H9 (cell line): ENCODE data around the gene KRTAP16-1. TPM values are rescaled to one million over a fixed set of nuclear protein-coding genes. Genes with fewer than 3 reads are reported as not detected.

Source experiments
- DNase-seq: peaks from one replicate; pipeline ENCODE4 v3.0.0-alpha.2; 2017
- H2AFZ ChIP-seq: one replicate; pipeline ENCODE4 v1.6.1; 2013; ENCODE audit warnings: mild to moderate bottlenecking, low read length, control low read depth, moderate library complexity
- H2AK5ac ChIP-seq: 2 replicates; pipeline ENCODE4 v1.6.1; 2013; ENCODE audit warnings: low read length, control low read depth, mixed read lengths; ENCODE audit not compliant: insufficient read length
- H2BK120ac ChIP-seq: one replicate; pipeline ENCODE4 v1.6.1; 2013; ENCODE audit warnings: low read depth, mild to moderate bottlenecking, low read length, control low read depth, inconsistent platforms; ENCODE audit not compliant: poor library complexity, severe bottlenecking
- H2BK12ac ChIP-seq: 2 replicates; pipeline ENCODE4 v1.6.1; 2013; ENCODE audit warnings: low read length, control low read depth, mixed read lengths, low read depth; ENCODE audit not compliant: insufficient read length
- H2BK15ac ChIP-seq: 2 replicates; pipeline ENCODE4 v1.6.1; 2013; ENCODE audit warnings: low read depth, low read length, control low read depth
- H2BK20ac ChIP-seq: one replicate; pipeline ENCODE4 v1.6.1; 2013; ENCODE audit warnings: low read depth, mild to moderate bottlenecking, low read length, control low read depth, inconsistent platforms; ENCODE audit not compliant: poor library complexity, severe bottlenecking
- H2BK5ac ChIP-seq: 2 replicates; pipeline ENCODE4 v1.6.1; 2013; ENCODE audit warnings: low read length, control low read depth, mixed read lengths; ENCODE audit not compliant: insufficient read length
- H3K14ac ChIP-seq: 2 replicates; pipeline ENCODE4 v1.6.1; 2013; ENCODE audit warnings: low read length, control low read depth; ENCODE audit not compliant: insufficient read depth
- H3K18ac ChIP-seq: 2 replicates; pipeline ENCODE4 v1.6.1; 2013; ENCODE audit warnings: low read depth, mild to moderate bottlenecking, mixed read lengths, low read length, control low read depth; ENCODE audit not compliant: insufficient read length
- H3K23ac ChIP-seq: 2 replicates; pipeline ENCODE4 v1.6.1; 2013; ENCODE audit warnings: low read length, control low read depth, mixed read lengths, low read depth; ENCODE audit not compliant: insufficient read length
- H3K23me2 ChIP-seq: 2 replicates; pipeline ENCODE4 v1.6.1; 2013; ENCODE audit warnings: low read depth, mild to moderate bottlenecking, mixed read lengths, low read length, control low read depth; ENCODE audit not compliant: insufficient read length, poor library complexity, severe bottlenecking
- H3K27ac ChIP-seq: 2 replicates; pipeline ENCODE4 v1.5.1; 2013; ENCODE audit warnings: low read length, control low read depth, mixed read lengths, low read depth; ENCODE audit not compliant: insufficient read length
- H3K27me3 ChIP-seq: 2 replicates; pipeline ENCODE4 v1.6.1; 2013; ENCODE audit warnings: low read length, control low read depth, inconsistent platforms; ENCODE audit not compliant: insufficient read depth
- H3K4ac ChIP-seq: 2 replicates; pipeline ENCODE4 v1.6.1; 2013; ENCODE audit warnings: low read depth, mild to moderate bottlenecking, control low read depth, inconsistent platforms, low read length, moderate library complexity
- H3K4me1 ChIP-seq: 2 replicates; pipeline ENCODE4 v1.6.1; 2013; ENCODE audit warnings: low read length, control low read depth, inconsistent platforms; ENCODE audit not compliant: insufficient read depth
- H3K4me2 ChIP-seq: 2 replicates; pipeline ENCODE4 v1.6.1; 2013; ENCODE audit warnings: low read length, control low read depth, mixed read lengths; ENCODE audit not compliant: insufficient read length, insufficient read depth
- H3K56ac ChIP-seq: 2 replicates; pipeline ENCODE4 v1.6.1; 2013; ENCODE audit warnings: low read depth, mild to moderate bottlenecking, mixed read lengths, low read length, control low read depth; ENCODE audit not compliant: insufficient read length
- H3K79me1 ChIP-seq: 2 replicates; pipeline ENCODE4 v1.6.1; 2013; ENCODE audit warnings: low read depth, mild to moderate bottlenecking, moderate library complexity, low read length, control low read depth, inconsistent platforms; ENCODE audit not compliant: insufficient read depth, poor library complexity, severe bottlenecking
- H3K79me2 ChIP-seq: 2 replicates; pipeline ENCODE4 v1.6.1; 2013; ENCODE audit warnings: low read length, control low read depth, inconsistent platforms; ENCODE audit not compliant: insufficient read depth
- H3K9ac ChIP-seq: 2 replicates; pipeline ENCODE4 v1.6.1; 2013; ENCODE audit warnings: low read length, control low read depth, mixed read lengths; ENCODE audit not compliant: insufficient read length; ENCODE audit errors: extremely low read depth
- H3K9me3 ChIP-seq: one replicate; pipeline ENCODE4 v1.6.1; 2013; ENCODE audit warnings: low read depth, low read length, inconsistent platforms; ENCODE audit not compliant: control insufficient read depth
- H3T11ph ChIP-seq: one replicate; pipeline ENCODE4 v1.6.1; 2013; ENCODE audit warnings: mild to moderate bottlenecking, low read length, control low read depth, inconsistent platforms
- H4K20me1 ChIP-seq: one replicate; pipeline ENCODE4 v1.6.1; 2013; ENCODE audit not compliant: control insufficient read depth, insufficient read length, insufficient read depth
- H4K5ac ChIP-seq: 2 replicates; pipeline ENCODE4 v1.6.1; 2013; ENCODE audit warnings: low read depth, mild to moderate bottlenecking, mixed read lengths, low read length, control low read depth; ENCODE audit not compliant: insufficient read length
- H4K8ac ChIP-seq: replicated peaks from 2 replicates; pipeline ENCODE4 v1.6.1; 2013; ENCODE audit warnings: low read length, control low read depth, mixed read lengths, low read depth; ENCODE audit not compliant: insufficient read length
- H4K91ac ChIP-seq: 2 replicates; pipeline ENCODE4 v1.6.1; 2013; ENCODE audit warnings: low read depth, mild to moderate bottlenecking, moderate library complexity, mixed read lengths, low read length, control low read depth; ENCODE audit not compliant: insufficient read length
- H3K27ac Mint-ChIP-seq, 3 experiments: 2 replicates in 2 of 3; 3 replicates in 1 of 3; pipeline ENCODE4 v1.8.0; 2020 to 2021; ENCODE audit warnings: mixed read lengths in 3 of 3, mild to moderate bottlenecking in 1 of 3, moderate library complexity in 1 of 3
- H3K27me3 Mint-ChIP-seq: 2 replicates; pipeline ENCODE4 v1.8.0; 2021; ENCODE audit warnings: low read depth, mild to moderate bottlenecking, moderate library complexity, mixed read lengths
- H3K36me3 Mint-ChIP-seq, 3 experiments: 2 replicates in 2 of 3; 3 replicates in 1 of 3; pipeline ENCODE4 v1.8.0; 2020 to 2021; ENCODE audit warnings: low read depth in 3 of 3, mixed read lengths in 3 of 3; ENCODE audit not compliant: insufficient read depth in 1 of 3
- H3K4me1 Mint-ChIP-seq, 2 experiments: 2 replicates each; pipeline ENCODE4 v1.8.0; 2020; ENCODE audit warnings: mixed read lengths in 2 of 2
- H3K4me3 Mint-ChIP-seq, 2 experiments: 2 replicates in 1 of 2; 3 replicates in 1 of 2; pipeline ENCODE4 v1.8.0; 2020 to 2021; ENCODE audit warnings: mild to moderate bottlenecking in 2 of 2, mixed read lengths in 2 of 2, moderate library complexity in 1 of 2
- H3K9me3 Mint-ChIP-seq, 2 experiments: 2 replicates in 1 of 2; 3 replicates in 1 of 2; pipeline ENCODE4 v1.8.0; 2020; ENCODE audit warnings: mild to moderate bottlenecking in 2 of 2, mixed read lengths in 2 of 2, moderate library complexity in 1 of 2
- WGBS: extraction: QIAGEN DNeasy Blood & Tissue Kit; methylation state at CpG from one replicate; pipeline ENCODE4 v1.1.7; 2013; ENCODE audit warnings: missing lambda C conversion rate, low lambda C conversion rate, mixed read lengths; ENCODE audit not compliant: insufficient read length; ENCODE audit errors: extremely low coverage; 5-methylcytosine and 5-hydroxymethylcytosine counted together
- total RNA-seq: library from RNA; stranded (reverse); gene quantifications from 2 replicates; pipeline ENCODE4 v1.2.1, GENCODE V29; 2021
- TF ChIP-seq, protein P1 (sequence below): fragments of 200-600 bp; sonication (generic); conservative IDR thresholded peaks from 3 replicates; pipeline ENCODE4 v1.8.0; 2021; ENCODE audit warnings: antibody characterized with exemption, mild to moderate bottlenecking

The KRTAP16-1 gene
- total RNA-seq, 1 experiment from 2014 or later, result not detected

DNA sequence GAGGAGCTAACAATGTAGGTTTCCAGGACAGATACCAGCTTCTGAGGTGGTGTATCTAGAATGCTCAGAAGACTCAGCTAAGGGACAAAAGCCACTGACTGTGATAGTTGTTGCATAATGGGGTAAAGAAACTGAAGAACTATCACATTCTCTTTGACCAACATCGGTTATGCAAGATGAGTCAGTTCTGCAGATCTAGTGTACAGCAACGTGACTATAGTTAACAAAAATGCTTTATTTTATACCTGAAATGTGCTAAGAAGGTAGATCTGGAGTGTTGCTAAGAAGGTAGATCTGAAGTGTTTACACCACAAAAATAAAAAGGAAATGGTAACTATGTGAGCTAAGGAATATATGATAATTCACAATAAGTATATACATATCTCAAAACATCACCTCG is 41.4 kb downstream of the KRTAP16-1 start:
- Mint-ChIP-seq H3K27me3 (peaks cover 5% of the 10 kb centered on the region), H3K4me3 (no peak overlapping the region), H3K36me3 (no peaks in the 10 kb centered on the region), H3K4me1 (no peaks in the 10 kb centered on the region; a peak in 1 of 4 replicates), H3K9me3 (no peaks in the 10 kb centered on the region), H3K27ac (no peak overlapping the region)
- no peak overlapping the region for H2BK20ac ChIP-seq
- no peaks in the 10 kb centered on the region for H3K4me1 ChIP-seq
- no peak overlapping the region for H3K4me2 ChIP-seq
- H4K91ac ChIP-seq, result no peak overlapping the region
- H2BK120ac ChIP-seq, result no peak overlapping the region
- no peak overlapping the region for H3K14ac ChIP-seq
- no peak overlapping the region for H2BK12ac ChIP-seq
- H3K23ac ChIP-seq, result no peak overlapping the region
- no peak overlapping the region for H2BK5ac ChIP-seq
- H3K9ac ChIP-seq, result no peak overlapping the region
- H3K27ac ChIP-seq, result no peak overlapping the region
- no peak overlapping the region for H2AFZ ChIP-seq
- H3K18ac ChIP-seq, result no peak overlapping the region
- no peaks in the 10 kb centered on the region for H3K27me3 ChIP-seq
- no peaks in the 10 kb centered on the region for H3K79me2 ChIP-seq
- H4K20me1 ChIP-seq, result no peaks in the 10 kb centered on the region
- no peaks in the 10 kb centered on the region for H3K79me1 ChIP-seq
- H2BK15ac ChIP-seq, result no peak overlapping the region
- H4K5ac ChIP-seq, result no peak overlapping the region
- DNase-seq, result no peak
- H3K4ac ChIP-seq, result no peak overlapping the region
- WGBS, result no CpG with 5 or more reads among the region's 3 CpGs
- H3T11ph ChIP-seq, result no peak overlapping the region
- TF ChIP-seq, protein P1, sequence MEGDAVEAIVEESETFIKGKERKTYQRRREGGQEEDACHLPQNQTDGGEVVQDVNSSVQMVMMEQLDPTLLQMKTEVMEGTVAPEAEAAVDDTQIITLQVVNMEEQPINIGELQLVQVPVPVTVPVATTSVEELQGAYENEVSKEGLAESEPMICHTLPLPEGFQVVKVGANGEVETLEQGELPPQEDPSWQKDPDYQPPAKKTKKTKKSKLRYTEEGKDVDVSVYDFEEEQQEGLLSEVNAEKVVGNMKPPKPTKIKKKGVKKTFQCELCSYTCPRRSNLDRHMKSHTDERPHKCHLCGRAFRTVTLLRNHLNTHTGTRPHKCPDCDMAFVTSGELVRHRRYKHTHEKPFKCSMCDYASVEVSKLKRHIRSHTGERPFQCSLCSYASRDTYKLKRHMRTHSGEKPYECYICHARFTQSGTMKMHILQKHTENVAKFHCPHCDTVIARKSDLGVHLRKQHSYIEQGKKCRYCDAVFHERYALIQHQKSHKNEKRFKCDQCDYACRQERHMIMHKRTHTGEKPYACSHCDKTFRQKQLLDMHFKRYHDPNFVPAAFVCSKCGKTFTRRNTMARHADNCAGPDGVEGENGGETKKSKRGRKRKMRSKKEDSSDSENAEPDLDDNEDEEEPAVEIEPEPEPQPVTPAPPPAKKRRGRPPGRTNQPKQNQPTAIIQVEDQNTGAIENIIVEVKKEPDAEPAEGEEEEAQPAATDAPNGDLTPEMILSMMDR, result no peak
- no peaks in the 10 kb centered on the region for H3K23me2 ChIP-seq
- H4K8ac ChIP-seq, result no peak overlapping the region
- no peak overlapping the region for H2AK5ac ChIP-seq
- no peaks in the 10 kb centered on the region for H3K9me3 ChIP-seq
- no peak overlapping the region for H3K56ac ChIP-seq
